Liver (tissue), 9 donors: ENCODE results near the gene CFAP57. TPM values are rescaled to one million over a fixed set of nuclear protein-coding genes. Genes with fewer than 3 reads are reported as not detected.

Experiments used
- DNase-seq: peaks from one replicate; pipeline ENCODE4 v3.0.0-alpha.2; 2017; ENCODE audit warnings: low spot score
- H3K27ac ChIP-seq, 2 donors: one replicate each; pipeline ENCODE4 v1.7.0; 2013; ENCODE audit warnings: inconsistent platforms in 2 of 2, low read length in 2 of 2, control low read depth in 1 of 2, low read depth in 1 of 2, mild to moderate bottlenecking in 1 of 2
- H3K27me3 ChIP-seq, 4 donors: one replicate each; pipeline versions ENCODE4 v1.6.1 to v1.7.0; 2013; ENCODE audit warnings: low read length in 3 of 4, inconsistent platforms in 1 of 4, mild to moderate bottlenecking in 1 of 4, moderate library complexity in 1 of 4; ENCODE audit not compliant: control insufficient read depth in 4 of 4, insufficient read depth in 4 of 4
- H3K36me3 ChIP-seq, 4 donors: one replicate each; pipeline versions ENCODE4 v1.6.1 to v1.7.0; 2013; ENCODE audit warnings: low read length in 3 of 4, mild to moderate bottlenecking in 3 of 4, low read depth in 1 of 4, moderate library complexity in 1 of 4; ENCODE audit not compliant: control insufficient read depth in 4 of 4, insufficient read depth in 3 of 4
- H3K4me1 ChIP-seq, 4 donors: one replicate each; pipeline versions ENCODE4 v1.6.1 to v1.7.0; 2013; ENCODE audit warnings: low read length in 3 of 4, mild to moderate bottlenecking in 3 of 4, moderate library complexity in 1 of 4; ENCODE audit not compliant: control insufficient read depth in 4 of 4, insufficient read depth in 4 of 4
- H3K4me3 ChIP-seq, 3 donors: one replicate each; pipeline versions ENCODE4 v1.6.1 to v1.7.0; 2013; ENCODE audit warnings: low read length in 3 of 3, control low read depth in 1 of 3, low read depth in 1 of 3, mild to moderate bottlenecking in 1 of 3
- H3K9ac ChIP-seq, 2 donors: one replicate each; pipeline ENCODE4 v1.7.0; 2013; ENCODE audit warnings: low read length in 2 of 2, mild to moderate bottlenecking in 2 of 2, moderate library complexity in 2 of 2, control low read depth in 1 of 2, low read depth in 1 of 2
- H3K9me3 ChIP-seq, 4 donors: one replicate each; pipeline versions ENCODE4 v1.6.1 to v1.7.0; 2013; ENCODE audit warnings: low read length in 3 of 4; ENCODE audit not compliant: control insufficient read depth in 4 of 4
- ATF3 ChIP-seq: IDR thresholded peaks from 2 replicates; pipeline ENCODE4 v1.6.1; 2016; ENCODE audit warnings: antibody characterized with exemption
- CTCF ChIP-seq: fragments of 150-350 bp; IDR thresholded peaks from 2 replicates; pipeline ENCODE4 v1.5.1; 2017; ENCODE audit warnings: improper control_type of control experiment, low read depth, low read length; ENCODE audit not compliant: missing input control
- EGR1 ChIP-seq, 2 donors: IDR thresholded peaks; 2 replicates each; pipeline ENCODE4 v1.6.1; 2016 to 2018; ENCODE audit warnings: antibody characterized with exemption in 2 of 2, low read depth in 2 of 2
- FOXA1 ChIP-seq: IDR thresholded peaks from 2 replicates; pipeline ENCODE4 v1.6.1; 2016; ENCODE audit warnings: antibody characterized with exemption
- FOXA2 ChIP-seq: IDR thresholded peaks from 2 replicates; pipeline ENCODE4 v1.6.1; 2016; ENCODE audit warnings: antibody characterized with exemption
- GABPA ChIP-seq, 2 donors: IDR thresholded peaks in 1 of 2; conservative IDR thresholded peaks in 1 of 2; 2 replicates each; pipeline ENCODE4 v1.6.1; 2016; ENCODE audit warnings: antibody characterized with exemption in 2 of 2, mild to moderate bottlenecking in 1 of 2, moderate library complexity in 1 of 2
- HNF4A ChIP-seq, 2 donors: conservative IDR thresholded peaks; 2 replicates each; pipeline ENCODE4 v1.6.1; 2016; ENCODE audit warnings: antibody characterized with exemption in 2 of 2, mild to moderate bottlenecking in 2 of 2
- HNF4G ChIP-seq: IDR thresholded peaks from 2 replicates; pipeline ENCODE4 v1.6.1; 2016; ENCODE audit warnings: antibody characterized with exemption
- JUND ChIP-seq, 2 donors: IDR thresholded peaks; 2 replicates each; pipeline ENCODE4 v1.6.1; 2016; ENCODE audit warnings: antibody characterized with exemption in 2 of 2
- MAX ChIP-seq: IDR thresholded peaks from 2 replicates; pipeline ENCODE4 v1.6.1; 2016; ENCODE audit warnings: antibody characterized with exemption
- NR2F2 ChIP-seq: IDR thresholded peaks from 2 replicates; pipeline ENCODE4 v1.6.1; 2016; ENCODE audit warnings: antibody characterized with exemption
- RAD21 ChIP-seq, 2 donors: IDR thresholded peaks; 2 replicates each; pipeline ENCODE4 v1.6.1; 2016; ENCODE audit warnings: antibody characterized with exemption in 2 of 2, mild to moderate bottlenecking in 2 of 2
- REST ChIP-seq: IDR thresholded peaks from 2 replicates; pipeline ENCODE4 v1.6.1; 2016; ENCODE audit warnings: antibody characterized with exemption, mild to moderate bottlenecking
- RXRA ChIP-seq, 2 donors: IDR thresholded peaks; 2 replicates each; pipeline ENCODE4 v1.6.1; 2017 to 2018; ENCODE audit warnings: antibody characterized with exemption in 2 of 2, mild to moderate bottlenecking in 1 of 2
- SP1 ChIP-seq: IDR thresholded peaks from 2 replicates; pipeline ENCODE4 v1.6.1; 2018; ENCODE audit warnings: antibody characterized with exemption, mild to moderate bottlenecking
- TAF1 ChIP-seq: conservative IDR thresholded peaks from 2 replicates; pipeline ENCODE4 v1.6.1; 2016; ENCODE audit warnings: antibody characterized with exemption, mild to moderate bottlenecking
- YY1 ChIP-seq: IDR thresholded peaks from 2 replicates; pipeline ENCODE4 v1.6.1; 2016; ENCODE audit warnings: antibody characterized with exemption, mild to moderate bottlenecking
- WGBS: extraction: QIAGEN DNeasy Blood & Tissue Kit; methylation state at CpG from one replicate; pipeline ENCODE4 v1.1.7; 2013; 5-methylcytosine and 5-hydroxymethylcytosine counted together
- polyA plus RNA-seq, 2 donors: library from polyadenylated mRNA; stranded (reverse) in 1 of 2; unstranded in 1 of 2; fragments of 200-250 nt in 1 of 2; fragments of >200 nt in 1 of 2; fragmentation: Nextera tagmentation in 1 of 2; extraction: Ambion mirVana in 1 of 2; gene quantifications; one replicate each; pipeline versions ENCODE4 v1.2.1 to v1.2.3, GENCODE V29; 2013 to 2015
- total RNA-seq, 2 donors: library from RNA; depleted of rRNA; stranded (reverse); fragments of >200 nt; gene quantifications; one replicate each; pipeline ENCODE4 v1.2.3, GENCODE V29; 2014
- donor health status: healthy.
- donor health status: healthy.
- donor health status: healthy.
- donor health status: healthy.
- donor health status: healthy.

Gene CFAP57
- total and polyA plus RNA-seq, 4 donors = under 0.01 to 14.5 (median 0.10) TPM

- WGBS = 90% methylated on average over 10 of the region's 10 CpGs
These were observed 45.6 kb downstream of the CFAP57 start for GRCh38 chr1:43217747-43218146.

GRCh38 chr1:43220905-43221778, 49.0 kb downstream of the CFAP57 start:
- Histone ChIP-seq H3K4me1 (peaks cover 0 to 27% (median 7%) of the 10 kb centered on the region in 4 donors), H3K27me3 (no peaks in the 10 kb centered on the region), H3K27ac (no peak overlapping the region), H3K4me3 (no peak overlapping the region), H3K36me3 (peaks cover 0 to 10% (median 1%) of the 10 kb centered on the region in 4 donors), H3K9ac (no peak overlapping the region), H3K9me3 (no peaks in the 10 kb centered on the region)
- WGBS = 76% methylated on average over 7 of the region's 7 CpGs
- TF ChIP-seq EGR1 (IDR thresholded peaks at IDR 0.05; ENCODE audit: low read depth in 2 of 2) (no peak), REST (no peak), JUND (IDR thresholded peaks at IDR 0.05) (no peak), YY1 (no peak), NR2F2 (no peak), FOXA1 (no peak), RXRA (IDR thresholded peaks at IDR 0.05) (no peak), FOXA2 (no peak), RAD21 (IDR thresholded peaks at IDR 0.05) (no peak), CTCF (no peak), HNF4A (conservative IDR thresholded peaks at IDR 0.05) (no peak), SP1 (no peak), MAX (no peak), TAF1 (no peak), ATF3 (no peak), GABPA (IDR thresholded peaks at IDR 0.05 in 1 of 2, conservative IDR thresholded peaks at IDR 0.05 in 1 of 2) (no peak), HNF4G (no peak)
- no peak for DNase-seq

More at GRCh38 chr1:43217747-43218146, 45.6 kb downstream of the CFAP57 start:
- Histone ChIP-seq H3K4me1 (peaks cover 0 to 21% (median 7%) of the 10 kb centered on the region in 4 donors), H3K36me3 (peaks cover 1 to 19% (median 6%) of the 10 kb centered on the region in 4 donors), H3K27me3 (no peaks in the 10 kb centered on the region), H3K9me3 (no peaks in the 10 kb centered on the region), H3K9ac (no peak overlapping the region), H3K4me3 (no peak overlapping the region), H3K27ac (no peak overlapping the region)
- TF ChIP-seq ATF3 = no peak
- no peak for TF ChIP-seq FOXA2
- TF ChIP-seq EGR1 (IDR thresholded peaks at IDR 0.05; ENCODE audit: low read depth in 2 of 2) = no peak
- TF ChIP-seq JUND (IDR thresholded peaks at IDR 0.05) = no peak
- TF ChIP-seq CTCF = no peak
- TF ChIP-seq HNF4A (conservative IDR thresholded peaks at IDR 0.05) = no peak
- TF ChIP-seq HNF4G = no peak
- DNase-seq = no peak
